Tibial nerve (tissue), 4 donors: ENCODE data around the gene PTOV1.

Experiments used
- EP300 ChIP-seq, 2 donors: sonication (generic); formaldehyde crosslinking; IDR thresholded peaks; one replicate each; pipeline ENCODE4 v1.6.1; 2017; ENCODE audit warnings: antibody characterized with exemption in 2 of 2, mild to moderate bottlenecking in 1 of 2
- POLR2A ChIP-seq, 2 donors: fragments of 450-650 bp; IDR thresholded peaks; one replicate each; pipeline ENCODE4 v1.6.1; 2017; ENCODE audit warnings: antibody characterized with exemption in 2 of 2, mild to moderate bottlenecking in 2 of 2, moderate library complexity in 2 of 2
- TF ChIP-seq, protein P1 (sequence below), 5 experiments: fragments of 200-600 bp in 3 of 5; fragments of 450-650 bp in 2 of 5; sonication (generic) in 3 of 5; IDR thresholded peaks; one replicate each; pipeline ENCODE4 v1.5.1; 2016 to 2019; ENCODE audit warnings: antibody characterized with exemption in 5 of 5, mild to moderate bottlenecking in 3 of 5, moderate library complexity in 2 of 5

GRCh38 chr19:49861541-49862378, 10.8 kb downstream of the PTOV1 start:
- TF ChIP-seq, protein P1, sequence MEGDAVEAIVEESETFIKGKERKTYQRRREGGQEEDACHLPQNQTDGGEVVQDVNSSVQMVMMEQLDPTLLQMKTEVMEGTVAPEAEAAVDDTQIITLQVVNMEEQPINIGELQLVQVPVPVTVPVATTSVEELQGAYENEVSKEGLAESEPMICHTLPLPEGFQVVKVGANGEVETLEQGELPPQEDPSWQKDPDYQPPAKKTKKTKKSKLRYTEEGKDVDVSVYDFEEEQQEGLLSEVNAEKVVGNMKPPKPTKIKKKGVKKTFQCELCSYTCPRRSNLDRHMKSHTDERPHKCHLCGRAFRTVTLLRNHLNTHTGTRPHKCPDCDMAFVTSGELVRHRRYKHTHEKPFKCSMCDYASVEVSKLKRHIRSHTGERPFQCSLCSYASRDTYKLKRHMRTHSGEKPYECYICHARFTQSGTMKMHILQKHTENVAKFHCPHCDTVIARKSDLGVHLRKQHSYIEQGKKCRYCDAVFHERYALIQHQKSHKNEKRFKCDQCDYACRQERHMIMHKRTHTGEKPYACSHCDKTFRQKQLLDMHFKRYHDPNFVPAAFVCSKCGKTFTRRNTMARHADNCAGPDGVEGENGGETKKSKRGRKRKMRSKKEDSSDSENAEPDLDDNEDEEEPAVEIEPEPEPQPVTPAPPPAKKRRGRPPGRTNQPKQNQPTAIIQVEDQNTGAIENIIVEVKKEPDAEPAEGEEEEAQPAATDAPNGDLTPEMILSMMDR (IDR thresholded peaks at IDR 0.05), result no peak
- TF ChIP-seq POLR2A (IDR thresholded peaks at IDR 0.05) (no peak), EP300 (IDR thresholded peaks at IDR 0.05) (no peak)
